Adrenal gland (tissue), 5 donors: ENCODE measurements around the gene POU2AF2.

Source experiments
- POLR2A ChIP-seq, 2 donors: fragments of 450-650 bp; IDR thresholded peaks; one replicate each; pipeline ENCODE4 v1.6.1; 2017; ENCODE audit warnings: antibody characterized with exemption in 2 of 2, mild to moderate bottlenecking in 2 of 2, moderate library complexity in 1 of 2
- TF ChIP-seq, protein P1 (sequence below), 6 experiments: fragments of 450-650 bp in 4 of 6; fragments of 200-600 bp in 2 of 6; sonication (generic) in 1 of 6; IDR thresholded peaks; 1 replicate in 5 of 6; 2 replicates in 1 of 6; pipeline versions ENCODE4 v1.5.1 to v1.8.0; 2016 to 2021; ENCODE audit warnings: antibody characterized with exemption in 6 of 6, mild to moderate bottlenecking in 2 of 6, moderate library complexity in 1 of 6
- donor health status: DM: no; HTN: no; CAD: no.

DNA sequence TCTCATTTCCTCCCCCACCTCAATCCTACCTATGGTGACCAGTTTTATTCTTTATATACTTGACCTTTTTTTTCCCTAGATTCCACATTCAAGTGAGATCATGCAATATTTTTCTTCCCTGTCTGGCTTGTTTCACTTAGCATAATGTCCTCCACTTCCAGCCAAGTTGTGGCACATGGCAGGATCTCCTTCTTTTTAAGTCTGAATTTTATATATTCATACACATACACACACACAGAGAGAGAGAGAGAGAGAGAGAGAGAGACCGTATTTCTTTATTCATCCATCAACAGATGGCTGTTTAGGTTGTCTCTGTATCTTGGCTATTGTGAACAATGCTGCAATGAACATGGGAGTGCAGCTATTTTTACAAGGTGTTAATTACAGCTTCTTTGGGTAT is 1.4 kb downstream of the POU2AF2 start:
- TF ChIP-seq, protein P1, sequence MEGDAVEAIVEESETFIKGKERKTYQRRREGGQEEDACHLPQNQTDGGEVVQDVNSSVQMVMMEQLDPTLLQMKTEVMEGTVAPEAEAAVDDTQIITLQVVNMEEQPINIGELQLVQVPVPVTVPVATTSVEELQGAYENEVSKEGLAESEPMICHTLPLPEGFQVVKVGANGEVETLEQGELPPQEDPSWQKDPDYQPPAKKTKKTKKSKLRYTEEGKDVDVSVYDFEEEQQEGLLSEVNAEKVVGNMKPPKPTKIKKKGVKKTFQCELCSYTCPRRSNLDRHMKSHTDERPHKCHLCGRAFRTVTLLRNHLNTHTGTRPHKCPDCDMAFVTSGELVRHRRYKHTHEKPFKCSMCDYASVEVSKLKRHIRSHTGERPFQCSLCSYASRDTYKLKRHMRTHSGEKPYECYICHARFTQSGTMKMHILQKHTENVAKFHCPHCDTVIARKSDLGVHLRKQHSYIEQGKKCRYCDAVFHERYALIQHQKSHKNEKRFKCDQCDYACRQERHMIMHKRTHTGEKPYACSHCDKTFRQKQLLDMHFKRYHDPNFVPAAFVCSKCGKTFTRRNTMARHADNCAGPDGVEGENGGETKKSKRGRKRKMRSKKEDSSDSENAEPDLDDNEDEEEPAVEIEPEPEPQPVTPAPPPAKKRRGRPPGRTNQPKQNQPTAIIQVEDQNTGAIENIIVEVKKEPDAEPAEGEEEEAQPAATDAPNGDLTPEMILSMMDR (IDR thresholded peaks at IDR 0.05): no peak
- TF ChIP-seq POLR2A (IDR thresholded peaks at IDR 0.05): no peak
